HG03097 (cell line): ENCODE results near the gene NRSN2.

ENCODE experiments used
- ATAC-seq: cut with Tn5 transposase; IDR thresholded peaks from one replicate; pipeline ENCODE4 v1.9.1; 2021; ENCODE audit not compliant: unreplicated experiment, low FRiP score

NRSN2 gene, protein sequence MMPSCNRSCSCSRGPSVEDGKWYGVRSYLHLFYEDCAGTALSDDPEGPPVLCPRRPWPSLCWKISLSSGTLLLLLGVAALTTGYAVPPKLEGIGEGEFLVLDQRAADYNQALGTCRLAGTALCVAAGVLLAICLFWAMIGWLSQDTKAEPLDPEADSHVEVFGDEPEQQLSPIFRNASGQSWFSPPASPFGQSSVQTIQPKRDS

DNA sequence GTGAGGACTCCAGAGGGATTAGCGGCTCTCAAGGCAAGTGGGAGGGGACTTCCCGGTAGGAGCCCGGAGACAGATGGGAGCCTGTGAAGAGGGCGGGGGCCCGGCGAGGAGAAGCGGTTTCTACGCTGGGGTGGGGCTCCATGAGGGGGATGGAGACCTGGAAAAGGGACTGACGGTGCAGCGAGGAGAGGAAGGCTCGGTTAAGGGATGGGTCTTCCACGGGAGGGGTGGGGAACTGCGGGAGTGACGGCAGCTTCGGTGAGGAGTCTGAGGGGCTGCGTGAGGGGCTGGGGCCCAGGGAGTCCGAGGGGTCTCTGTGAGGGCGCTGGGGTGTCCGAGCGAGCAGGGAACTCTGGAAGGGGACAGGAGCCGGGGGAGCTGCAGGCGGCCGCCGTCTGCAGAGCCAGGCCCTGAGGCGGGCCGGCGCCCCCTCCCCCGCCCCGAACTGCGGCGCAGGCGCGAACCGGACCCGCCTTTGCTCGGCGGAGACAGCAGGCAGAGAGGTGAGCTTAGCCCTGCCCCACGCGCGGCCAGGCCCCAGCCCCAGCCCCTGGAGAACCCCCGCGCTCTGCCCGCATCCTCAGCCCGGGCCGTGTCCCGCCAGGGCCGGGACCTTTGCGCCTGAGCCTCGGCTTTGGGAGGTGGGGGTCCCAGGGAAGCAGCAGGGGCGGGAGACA, at the start of gene NRSN2:
TSS of gene NRSN2 (plus strand) at position 472 of the 677 bp plus-strand sequence. CDS start 2,533 bp downstream, outside the sequence.
- ATAC-seq: no peak

DNA sequence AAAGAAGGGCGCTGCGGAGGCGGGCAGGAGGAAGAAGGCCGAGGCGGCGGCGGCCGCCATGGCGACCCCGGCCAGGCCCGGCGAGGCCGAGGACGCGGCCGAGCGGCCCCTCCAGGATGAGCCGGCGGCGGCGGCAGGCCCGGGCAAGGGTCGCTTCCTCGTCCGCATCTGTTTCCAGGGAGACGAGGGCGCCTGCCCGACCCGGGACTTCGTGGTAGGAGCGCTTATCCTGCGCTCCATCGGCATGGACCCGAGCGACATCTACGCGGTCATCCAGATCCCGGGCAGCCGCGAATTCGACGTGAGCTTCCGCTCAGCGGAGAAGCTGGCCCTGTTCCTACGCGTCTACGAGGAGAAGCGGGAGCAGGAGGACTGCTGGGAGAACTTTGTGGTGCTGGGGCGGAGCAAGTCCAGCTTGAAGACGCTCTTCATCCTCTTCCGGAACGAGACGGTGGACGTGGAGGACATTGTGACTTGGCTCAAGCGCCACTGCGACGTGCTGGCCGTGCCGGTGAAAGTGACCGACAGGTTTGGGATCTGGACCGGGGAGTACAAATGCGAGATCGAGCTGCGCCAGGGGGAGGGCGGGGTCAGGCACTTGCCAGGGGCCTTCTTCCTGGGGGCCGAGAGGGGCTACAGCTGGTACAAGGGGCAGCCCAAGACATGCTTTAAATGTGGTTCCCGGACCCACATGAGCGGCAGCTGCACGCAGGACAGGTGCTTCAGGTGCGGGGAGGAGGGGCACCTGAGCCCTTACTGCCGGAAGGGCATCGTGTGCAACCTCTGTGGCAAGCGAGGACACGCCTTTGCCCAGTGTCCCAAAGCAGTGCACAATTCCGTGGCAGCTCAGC, 48.8 kb upstream of the NRSN2 start:
- peak; percentile 17 for ATAC-seq

DNA sequence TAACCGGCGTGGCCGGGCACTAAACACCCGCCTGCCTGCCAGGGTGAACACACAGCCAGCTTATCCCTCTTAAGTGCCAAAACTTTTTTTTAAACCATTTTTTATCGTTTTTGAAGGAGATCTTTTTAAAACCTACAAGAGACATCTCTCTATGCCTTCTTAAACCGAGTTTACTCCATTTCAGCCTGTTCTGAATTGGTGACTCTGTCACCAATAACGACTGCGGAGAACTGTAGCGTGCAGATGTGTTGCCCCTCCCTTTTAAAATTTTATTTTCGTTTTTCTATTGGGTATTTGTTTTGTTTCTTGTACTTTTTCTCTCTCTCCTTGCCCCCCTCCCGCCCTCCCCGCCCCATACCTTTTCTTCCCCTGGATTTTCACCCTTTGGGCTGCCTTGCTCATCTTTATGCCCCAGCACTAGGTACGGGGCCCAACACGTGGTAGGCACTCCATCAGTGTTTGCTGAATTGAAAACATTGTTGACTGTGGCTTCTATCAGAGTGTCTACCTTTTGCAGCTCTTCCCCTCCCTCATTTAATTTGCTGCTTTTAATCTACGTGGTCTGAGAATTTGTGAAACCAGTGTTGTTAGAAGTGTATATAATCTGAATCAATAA, 48.0 kb upstream of the NRSN2 start:
- no peak for ATAC-seq

DNA sequence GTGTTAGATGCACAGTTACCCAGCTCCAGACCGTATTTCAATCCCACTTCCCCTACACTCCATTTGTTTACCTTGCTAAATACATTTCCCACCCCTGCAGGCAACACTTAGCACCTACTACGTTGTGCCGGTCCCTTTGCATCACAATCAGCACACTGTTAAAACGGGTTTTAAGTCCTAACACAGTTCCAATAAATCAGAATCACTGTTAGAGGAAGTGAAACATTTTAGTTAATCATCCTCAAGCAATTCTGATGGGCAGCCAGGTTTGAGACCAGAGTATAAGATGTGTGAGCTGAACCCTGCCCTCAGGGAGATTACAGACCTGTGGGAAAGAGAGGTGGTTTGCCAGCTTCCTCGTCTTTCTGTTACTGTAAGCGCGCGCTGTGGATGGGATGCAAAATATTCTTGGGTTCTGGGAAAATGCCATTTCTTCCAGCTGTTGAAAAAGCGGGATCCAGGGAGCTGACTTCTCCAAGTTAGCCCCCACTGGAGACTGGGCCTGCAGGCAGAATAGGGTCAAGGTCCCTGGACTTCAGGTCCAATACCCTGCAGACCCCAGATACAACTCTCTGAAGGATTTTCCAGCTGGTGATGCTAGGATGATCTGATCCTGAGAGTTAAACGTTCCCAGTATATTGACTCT, 46.4 kb upstream of the NRSN2 start:
- no peak for ATAC-seq

DNA sequence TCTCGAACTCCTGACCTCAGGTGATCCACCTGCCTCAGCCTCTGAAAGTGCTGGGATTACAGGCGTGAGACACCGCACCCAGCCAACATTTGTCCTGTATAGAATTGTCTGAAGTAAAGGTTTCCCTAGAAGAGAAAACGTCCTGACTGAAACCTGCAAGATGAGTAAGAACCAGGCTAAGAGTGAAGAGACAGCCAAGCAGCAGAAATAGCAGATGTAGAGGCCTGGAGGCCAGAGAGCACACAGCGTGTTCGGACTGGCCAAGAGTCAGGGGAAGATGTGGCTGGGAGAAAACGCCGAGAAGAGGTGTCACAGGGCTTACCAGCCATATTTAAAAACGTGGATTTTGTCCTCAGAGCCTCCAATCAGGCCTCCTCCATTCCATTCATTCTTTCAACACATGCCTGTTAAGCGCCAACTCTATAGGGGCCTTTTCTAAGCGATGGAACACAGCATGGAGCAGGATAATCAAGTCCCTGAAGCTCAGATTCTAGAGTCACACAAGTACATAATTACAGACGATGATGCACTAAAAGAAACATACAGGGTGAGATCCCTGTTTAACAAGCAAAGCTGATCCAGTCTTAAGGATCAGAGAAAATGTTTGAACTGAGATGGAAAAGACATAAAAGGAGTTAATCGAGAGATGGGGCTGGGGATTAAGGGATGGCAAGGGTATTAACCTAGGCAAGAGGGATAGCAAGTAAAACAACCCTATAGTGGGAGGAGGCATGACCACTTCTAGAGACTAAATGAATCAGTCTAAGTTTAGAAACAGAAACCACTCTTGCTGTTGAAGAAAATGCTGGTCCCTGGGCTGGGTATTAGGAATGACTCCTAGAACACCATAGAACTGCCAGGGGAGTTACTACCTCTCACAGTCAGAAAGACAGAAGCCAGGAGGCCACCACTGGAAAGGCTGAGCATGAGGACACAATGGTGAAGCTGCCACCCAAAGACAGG, 44.7 kb upstream of the NRSN2 start:
- ATAC-seq: no peak

DNA sequence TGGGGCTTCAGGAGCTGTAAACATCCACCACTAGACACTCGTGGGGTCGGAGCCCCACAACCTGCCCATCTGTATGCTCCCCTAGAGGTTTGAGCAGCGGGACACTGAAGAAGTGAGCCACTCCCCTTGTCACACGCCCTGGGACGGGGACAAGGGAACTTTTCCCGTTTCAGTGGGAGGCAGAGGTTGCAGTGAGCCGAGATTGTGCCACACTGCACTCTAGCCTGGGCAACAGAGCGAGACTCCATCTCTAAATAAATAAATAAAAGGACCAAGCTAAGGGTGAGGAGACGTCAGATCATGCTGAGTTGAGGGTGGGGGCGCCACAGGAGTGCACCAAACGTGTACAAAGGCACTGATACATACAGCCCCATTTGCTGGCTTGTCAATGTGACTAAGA, 41.2 kb upstream of the NRSN2 start:
- no peak for ATAC-seq

DNA sequence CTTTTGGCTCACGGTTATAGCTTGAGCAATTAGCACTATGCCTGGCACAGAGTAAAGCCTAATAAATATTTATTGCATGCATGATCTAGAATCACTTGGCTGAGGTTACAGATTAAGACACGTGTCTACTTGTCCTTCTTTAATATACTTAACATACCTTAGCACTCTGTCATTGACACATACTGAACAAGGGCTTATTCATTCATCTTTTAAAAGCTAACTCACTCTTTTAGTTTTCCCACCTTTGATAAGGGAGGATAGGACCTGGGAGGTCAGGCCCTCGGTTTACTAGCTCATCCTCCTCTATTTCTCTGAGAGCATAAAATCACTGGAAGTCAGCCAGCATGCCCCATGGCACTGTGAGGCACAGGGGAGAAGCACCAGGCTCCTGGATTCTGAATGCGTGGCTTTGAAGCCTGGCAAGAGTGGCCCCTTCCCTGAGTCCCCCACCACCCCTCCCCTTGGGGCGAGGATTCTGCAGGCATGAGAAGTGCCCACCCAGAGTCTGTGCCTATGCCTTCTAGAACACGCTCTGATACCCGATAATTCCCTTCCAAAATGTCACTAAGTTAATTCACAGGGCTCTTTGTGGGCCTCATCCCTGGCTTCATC, 38.4 kb upstream of the NRSN2 start:
- ATAC-seq: no peak

DNA sequence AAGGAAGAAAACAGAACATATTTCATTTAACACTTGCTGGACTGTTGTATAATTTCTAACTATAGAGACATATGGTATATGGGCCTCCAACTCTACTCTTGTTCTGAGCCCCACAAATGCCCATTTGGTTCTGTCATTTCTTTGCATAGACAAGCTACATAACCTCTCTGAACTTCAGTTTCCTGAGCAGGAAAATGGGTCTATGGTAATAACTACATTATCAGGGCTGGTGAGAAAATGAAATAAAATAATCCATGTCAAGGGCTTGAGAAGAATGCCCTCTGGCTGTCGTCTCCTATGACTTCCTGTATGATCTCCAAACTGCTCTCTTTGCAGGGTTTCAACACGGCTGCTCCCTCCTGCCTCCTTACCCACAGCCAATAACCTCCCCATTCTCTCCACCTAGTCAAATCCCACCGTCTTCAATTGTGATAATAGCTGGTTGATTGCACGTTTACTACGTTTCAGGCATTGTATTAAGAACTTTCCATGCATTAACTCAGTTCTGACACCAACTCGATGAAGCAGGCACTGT, 37.5 kb upstream of the NRSN2 start:
- ATAC-seq: no peak

DNA sequence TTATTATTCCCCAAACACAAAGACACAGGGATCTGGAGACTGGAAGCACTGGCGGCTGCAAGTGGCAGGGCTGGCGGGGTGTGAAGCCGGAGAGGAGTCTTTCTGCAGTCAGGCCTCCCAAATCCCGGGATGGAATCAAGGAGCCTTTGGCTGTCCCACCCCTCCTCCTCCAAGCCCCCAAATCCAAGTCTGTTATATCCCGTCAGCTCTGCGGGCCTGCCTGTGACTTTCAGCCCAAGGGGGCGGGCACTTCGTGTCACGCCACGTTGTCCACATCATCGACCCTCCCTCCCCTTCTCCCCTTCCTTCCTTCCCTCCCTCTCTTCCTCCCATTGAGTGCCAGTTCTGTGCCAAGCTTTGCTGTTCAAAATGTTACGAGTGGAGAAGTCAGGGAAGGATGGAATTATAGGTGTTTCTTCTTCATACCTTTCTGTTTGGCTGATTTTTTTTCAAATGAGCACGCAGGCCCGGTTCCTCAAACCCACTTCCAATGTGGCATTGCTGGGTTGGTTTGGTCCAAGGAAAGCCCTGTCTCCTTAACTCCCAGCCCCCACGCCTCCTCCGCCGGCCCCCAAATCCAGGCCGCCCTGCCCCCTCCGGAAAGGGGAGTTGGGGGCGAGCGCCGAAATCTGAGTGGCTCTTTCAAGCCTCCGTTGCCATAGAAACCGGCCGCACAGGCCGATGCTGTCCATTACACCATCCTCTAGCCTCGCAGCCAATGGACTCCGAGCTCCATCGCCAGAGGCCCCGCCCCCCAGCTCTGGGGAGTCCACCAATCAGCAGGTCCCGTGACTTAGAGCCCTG, 36.9 kb upstream of the NRSN2 start:
- ATAC-seq: peak; percentile 95

DNA sequence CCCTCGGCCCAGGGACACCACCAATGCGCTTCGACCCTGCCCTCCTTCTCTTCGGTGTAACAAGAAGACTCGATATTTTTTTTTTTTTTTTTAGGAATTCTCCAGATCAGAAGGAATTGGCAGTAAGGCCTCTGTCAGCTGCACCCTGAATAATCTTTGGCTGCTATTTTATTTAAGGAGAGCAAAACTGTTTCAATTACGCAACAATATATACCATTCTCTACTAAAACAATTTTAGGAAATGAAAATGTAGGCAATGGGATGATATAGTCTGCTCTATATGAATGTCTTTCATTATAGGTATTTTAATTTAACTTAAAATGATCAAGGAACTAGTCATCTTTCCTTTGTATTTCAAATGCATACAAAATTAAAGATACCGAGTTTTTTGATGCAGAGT, 36.3 kb upstream of the NRSN2 start:
- no peak for ATAC-seq

DNA sequence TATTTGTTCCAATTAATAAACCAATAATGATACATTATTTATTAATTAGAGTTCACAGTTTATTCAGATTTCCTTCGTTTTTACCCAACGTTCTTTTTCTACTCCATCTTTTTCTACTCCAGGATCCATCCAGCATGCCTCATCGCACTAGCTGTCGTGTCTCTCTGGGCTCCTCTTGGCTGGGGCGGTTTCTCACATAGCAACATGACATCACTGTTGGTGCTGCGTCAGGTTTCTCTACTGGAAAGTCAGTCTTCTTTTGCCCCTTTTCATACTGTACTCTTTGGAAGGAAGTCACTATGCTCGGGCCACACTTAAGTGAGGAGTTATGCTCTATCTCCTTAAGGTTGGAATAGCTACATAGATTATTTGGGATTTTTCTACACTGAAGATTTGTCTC, 35.3 kb upstream of the NRSN2 start:
- ATAC-seq: no peak

DNA sequence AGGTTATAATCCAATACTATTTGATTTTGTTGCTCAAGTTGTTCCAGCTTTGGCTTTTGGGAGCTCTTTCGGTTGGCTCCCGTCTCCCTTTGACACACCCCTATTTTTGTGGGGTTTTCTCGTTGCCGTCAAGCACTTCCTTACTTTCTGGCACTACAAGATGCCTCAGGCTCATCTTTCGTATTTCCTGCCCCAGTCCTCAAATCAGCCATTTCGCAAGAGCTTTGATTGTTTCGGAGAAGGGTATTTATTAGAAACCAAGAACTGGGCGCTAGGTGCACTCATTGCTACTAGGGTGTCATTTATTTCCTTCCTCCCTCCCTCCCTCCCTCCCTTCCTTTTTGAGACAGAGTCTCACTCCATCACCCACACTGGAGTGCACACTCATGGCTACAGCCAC, 34.8 kb upstream of the NRSN2 start:
- ATAC-seq: no peak

DNA sequence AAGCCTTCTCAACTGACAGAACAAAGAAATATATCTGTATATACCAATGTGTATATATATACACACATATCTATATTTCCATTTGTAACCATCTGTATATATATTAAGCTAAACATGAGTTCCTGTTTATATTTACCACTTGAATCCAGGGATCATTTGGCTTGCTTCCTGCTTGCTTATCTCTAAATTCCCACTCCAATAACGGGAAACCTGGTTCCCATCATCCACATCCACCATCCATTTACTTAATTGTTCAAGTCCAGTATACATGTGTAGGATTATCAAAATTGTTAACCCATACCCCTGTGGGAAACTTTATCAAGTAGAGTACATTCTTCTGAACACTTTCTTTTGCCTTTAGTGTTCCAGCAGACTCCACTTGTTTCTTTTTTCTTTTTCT, 34.0 kb upstream of the NRSN2 start:
- ATAC-seq: no peak

DNA sequence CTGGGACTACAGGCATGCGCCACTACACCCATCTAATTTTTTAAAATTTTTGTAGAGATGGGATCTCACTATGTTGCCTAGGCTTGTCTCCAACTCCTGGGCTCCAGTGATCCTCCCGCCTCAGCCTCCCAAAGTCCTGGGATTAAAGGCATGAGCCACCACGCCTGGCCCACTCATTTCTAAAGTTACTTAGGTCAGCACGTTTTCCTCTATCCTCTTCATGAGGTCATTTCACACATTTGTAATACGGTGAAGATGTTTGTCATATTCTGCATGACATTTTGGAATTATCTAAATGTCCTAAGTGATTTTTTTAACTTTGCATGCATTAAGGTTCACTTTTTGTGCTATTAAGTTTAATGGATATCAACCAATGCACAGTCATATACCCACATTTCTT, 33.5 kb upstream of the NRSN2 start:
- no peak for ATAC-seq

DNA sequence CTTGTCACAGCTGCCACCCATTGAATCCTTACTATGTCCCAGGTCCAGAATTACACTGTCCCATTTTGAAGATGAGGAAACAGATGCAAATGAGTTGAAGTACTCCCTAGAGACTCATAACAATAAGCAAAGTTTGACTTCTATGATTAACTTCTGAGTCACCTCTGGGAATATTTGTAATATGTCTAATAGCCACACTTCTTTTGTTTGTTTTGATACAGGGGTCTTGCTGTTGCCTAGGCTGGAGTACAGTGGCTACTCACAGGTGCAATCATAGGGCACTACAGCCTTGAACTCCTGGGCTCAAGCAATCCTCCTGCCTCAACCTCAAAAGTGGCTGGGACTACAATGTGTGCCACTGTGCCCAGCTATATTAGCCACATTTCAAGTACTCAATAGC, 33.0 kb upstream of the NRSN2 start:
- no peak for ATAC-seq

DNA sequence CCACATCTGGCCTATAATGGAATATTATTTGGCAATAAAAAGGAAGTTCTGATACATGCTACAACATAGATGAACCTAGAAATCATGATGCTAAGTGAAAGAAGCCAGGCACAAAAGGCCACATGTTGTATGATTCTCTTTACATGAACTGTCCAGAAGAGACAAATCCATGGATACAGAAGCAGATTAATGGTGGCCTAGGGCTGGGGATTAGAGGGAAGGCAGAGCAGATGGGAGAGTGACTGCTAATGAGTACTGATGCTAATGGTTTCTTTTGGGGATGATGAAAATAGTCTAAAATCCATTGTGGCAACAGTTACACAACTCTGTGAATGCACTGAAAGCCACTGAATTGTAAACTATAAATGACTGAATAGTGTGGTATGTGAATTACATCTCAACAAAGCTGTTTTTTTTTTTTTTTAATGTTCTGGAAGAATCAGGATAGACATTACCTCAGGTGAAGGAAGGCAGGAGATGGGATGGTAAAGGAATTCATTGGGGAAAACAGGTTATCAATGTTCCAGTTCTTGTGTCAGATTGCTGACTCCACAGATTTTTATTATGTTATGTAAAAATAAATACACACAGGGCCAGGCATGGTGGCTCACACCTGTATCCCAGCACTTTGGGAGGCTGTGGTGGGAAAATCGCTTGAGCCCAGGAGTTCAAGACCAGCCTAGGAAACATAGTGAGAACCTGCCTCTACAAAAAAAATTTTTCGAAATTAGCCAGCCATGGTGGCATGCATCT, 30.4 kb upstream of the NRSN2 start:
- no peak for ATAC-seq
